ENCODE measurements around the gene RBM33.
"Not testable (repeated sequence)": the region's sequence is repeated elsewhere in the genome, so short reads cannot be mapped to it uniquely, and the experiment has no call there.

The RBM33 gene

GRCh38 chr7:155662343-155663043, 18.0 kb downstream of the RBM33 start:
- DNase-seq (ENCODE audit: low read depth) = no peak

GRCh38 chr7:155663937-155664336, 19.5 kb downstream of the RBM33 start:
- DNase-seq (ENCODE audit: low read depth) = no peak

- no peak for DNase-seq (ENCODE audit: low read depth)
Measured at GRCh38 chr7:155665079-155665956, 20.9 kb downstream of the RBM33 start.

GRCh38 chr7:155665957-155666287, 21.5 kb downstream of the RBM33 start:
- no peak for DNase-seq (ENCODE audit: low read depth)

- no peak for DNase-seq (ENCODE audit: low read depth)
Measured at GRCh38 chr7:155667241-155667829, 22.9 kb downstream of the RBM33 start.

- no peak for DNase-seq (ENCODE audit: low read depth)
Measured at GRCh38 chr7:155669717-155670505, 25.4 kb downstream of the RBM33 start.

GRCh38 chr7:155670521-155670920, 26.1 kb downstream of the RBM33 start:
- DNase-seq (ENCODE audit: low read depth) = no peak

GRCh38 chr7:155674556-155674955, 30.1 kb downstream of the RBM33 start:
- DNase-seq (ENCODE audit: low read depth) = no peak

GRCh38 chr7:155676052-155676451, 31.6 kb downstream of the RBM33 start:
- no peak for DNase-seq (ENCODE audit: low read depth)

GRCh38 chr7:155677688-155678087, 33.2 kb downstream of the RBM33 start:
- no peak for DNase-seq (ENCODE audit: low read depth)

GRCh38 chr7:155680124-155680523, 35.7 kb downstream of the RBM33 start:
- no peak for DNase-seq (ENCODE audit: low read depth)

- DNase-seq (ENCODE audit: low read depth) = no peak
Measured at GRCh38 chr7:155680864-155681263, 36.4 kb downstream of the RBM33 start.

GRCh38 chr7:155681663-155682062, 37.2 kb downstream of the RBM33 start:
- DNase-seq (ENCODE audit: low read depth) = no peak

GRCh38 chr7:155682484-155682883, 38.0 kb downstream of the RBM33 start:
- DNase-seq (ENCODE audit: low read depth) = no peak

GRCh38 chr7:155683098-155683497, 38.6 kb downstream of the RBM33 start:
- no peak for DNase-seq (ENCODE audit: low read depth)

GRCh38 chr7:155683714-155684113, 39.3 kb downstream of the RBM33 start:
- DNase-seq (ENCODE audit: low read depth) = no peak

GRCh38 chr7:155684543-155684942, 40.1 kb downstream of the RBM33 start:
- DNase-seq (ENCODE audit: low read depth) = no peak

GRCh38 chr7:155685070-155685790, 40.8 kb downstream of the RBM33 start:
- no peak for DNase-seq (ENCODE audit: low read depth)

- DNase-seq (ENCODE audit: low read depth) = no peak
Measured at GRCh38 chr7:155685791-155686160, 41.3 kb downstream of the RBM33 start.

GRCh38 chr7:155686620-155687324, 42.3 kb downstream of the RBM33 start:
- not testable (repeated sequence) for DNase-seq (ENCODE audit: low read depth)

GRCh38 chr7:155688237-155688636, 43.8 kb downstream of the RBM33 start:
- not testable (repeated sequence) for DNase-seq (ENCODE audit: low read depth)
